CD8-positive, alpha-beta memory T cell (primary cell): Measurements from ENCODE around the gene FRMD4A. TPM values are rescaled to one million over a fixed set of nuclear protein-coding genes. Genes with fewer than 3 reads are reported as not detected.

Source experiments
- CTCF ChIA-PET: fragments of 350-600 bp; sonication (Branson Sonifier 250); formaldehyde crosslinking; loops from one replicate; lab custom pipeline; 2021; ENCODE audit warnings: antibody characterized with exemption; lab: Charles Lee
- POLR2A ChIA-PET: fragments of 350-600 bp; sonication (Branson Sonifier 250); formaldehyde crosslinking; loops from one replicate; lab custom pipeline; 2021; ENCODE audit warnings: antibody characterized with exemption; lab: Charles Lee
- DNase-seq, 5 donors: peaks; one replicate each; pipeline versions ENCODE4 v3.0.0 to v3.0.0-alpha.2; 2020 to 2022; ENCODE audit warnings: mixed read lengths in 1 of 5
- H3K27ac ChIP-seq: one replicate; pipeline ENCODE4 v1.7.0; 2013; ENCODE audit warnings: low read depth, mild to moderate bottlenecking, low read length, moderate library complexity
- H3K27me3 ChIP-seq: 2 replicates; pipeline ENCODE4 v1.7.0; 2013; ENCODE audit warnings: low read length, mild to moderate bottlenecking; ENCODE audit not compliant: insufficient read depth, poor library complexity, severe bottlenecking
- H3K36me3 ChIP-seq: 2 replicates; pipeline ENCODE4 v1.7.0; 2013; ENCODE audit warnings: mild to moderate bottlenecking, low read length, moderate library complexity; ENCODE audit not compliant: insufficient read depth
- H3K4me1 ChIP-seq: 2 replicates; pipeline ENCODE4 v1.7.0; 2013; ENCODE audit warnings: mild to moderate bottlenecking, low read length, moderate library complexity; ENCODE audit not compliant: insufficient read depth
- H3K4me3 ChIP-seq: 2 replicates; pipeline ENCODE4 v1.7.0; 2013; ENCODE audit warnings: mild to moderate bottlenecking, low read length
- H3K9me3 ChIP-seq: 2 replicates; pipeline ENCODE4 v1.7.0; 2013; ENCODE audit warnings: mild to moderate bottlenecking, low read length
- H3K27ac Mint-ChIP-seq, 8 donors: one replicate each; pipeline ENCODE4 v1.8.0; 2020 to 2021; ENCODE audit warnings: mixed read lengths in 8 of 8, mild to moderate bottlenecking in 6 of 8, inconsistent platforms in 3 of 8, moderate library complexity in 3 of 8
- H3K27me3 Mint-ChIP-seq, 2 donors: one replicate each; pipeline ENCODE4 v1.8.0; 2020 to 2021; ENCODE audit warnings: mixed read lengths in 2 of 2, mild to moderate bottlenecking in 1 of 2, moderate library complexity in 1 of 2
- H3K36me3 Mint-ChIP-seq, 3 donors: one replicate each; pipeline ENCODE4 v1.8.0; 2020 to 2021; ENCODE audit warnings: mixed read lengths in 3 of 3, inconsistent platforms in 1 of 3, mild to moderate bottlenecking in 1 of 3
- H3K4me1 Mint-ChIP-seq, 3 donors: one replicate each; pipeline ENCODE4 v1.8.0; 2020 to 2021; ENCODE audit warnings: mixed read lengths in 3 of 3, inconsistent platforms in 1 of 3, mild to moderate bottlenecking in 1 of 3
- H3K4me3 Mint-ChIP-seq, 7 donors: one replicate each; pipeline ENCODE4 v1.8.0; 2020 to 2021; ENCODE audit warnings: mixed read lengths in 7 of 7, mild to moderate bottlenecking in 6 of 7, moderate library complexity in 4 of 7, inconsistent platforms in 2 of 7
- H3K9me3 Mint-ChIP-seq, 5 donors: one replicate each; pipeline ENCODE4 v1.8.0; 2020 to 2022; ENCODE audit warnings: mixed read lengths in 5 of 5, mild to moderate bottlenecking in 3 of 5, moderate library complexity in 2 of 5, inconsistent platforms in 1 of 5
- polyA plus RNA-seq: library from polyadenylated mRNA; unstranded; fragments of 300-500 nt; fragmentation: Illumina TruSeq; gene quantifications from one replicate; pipeline ENCODE4 v1.2.3, GENCODE V29; 2021
- total RNA-seq, 2 experiments: library from RNA; stranded (reverse); gene quantifications; one replicate each; pipeline ENCODE4 v1.2.3, GENCODE V29; 2021

The FRMD4A gene
- total and polyA plus RNA-seq, 3 experiments from 2014 or later, result 0.21 to 2.7 (median 2.1) TPM

- peak overlapping the region in 1 of 8 donors; percentile 47 for H3K27ac Mint-ChIP-seq
- H3K4me1 ChIP-seq, result no peaks in the 10 kb centered on the region
- H3K27ac ChIP-seq, result no peak overlapping the region
- no peak overlapping the region for H3K4me3 ChIP-seq
- H3K36me3 Mint-ChIP-seq, result no peaks in the 10 kb centered on the region
- no peaks in the 10 kb centered on the region for H3K27me3 ChIP-seq
- H3K36me3 ChIP-seq, result no peaks in the 10 kb centered on the region
- H3K9me3 Mint-ChIP-seq, result no peaks in the 10 kb centered on the region
- no peaks in the 10 kb centered on the region for H3K4me1 Mint-ChIP-seq
- ChIA-PET CTCF (interaction anchor here (0.6 to 4.7 kb wide), 4 partner anchors 14 to 639 kb away, joined by 3 to 29 read pairs (median 6); no protein-coding TSS in a partner anchor), POLR2A (no interaction called here)
- peaks cover 37 to 57% of the 10 kb centered on the region in 2 donors for H3K27me3 Mint-ChIP-seq
- no peak overlapping the region for H3K4me3 Mint-ChIP-seq
- no peak for DNase-seq
- no peaks in the 10 kb centered on the region for H3K9me3 ChIP-seq
These were observed 132.6 kb downstream of the FRMD4A start for GRCh38 chr10:14198078-14198477.

DNA sequence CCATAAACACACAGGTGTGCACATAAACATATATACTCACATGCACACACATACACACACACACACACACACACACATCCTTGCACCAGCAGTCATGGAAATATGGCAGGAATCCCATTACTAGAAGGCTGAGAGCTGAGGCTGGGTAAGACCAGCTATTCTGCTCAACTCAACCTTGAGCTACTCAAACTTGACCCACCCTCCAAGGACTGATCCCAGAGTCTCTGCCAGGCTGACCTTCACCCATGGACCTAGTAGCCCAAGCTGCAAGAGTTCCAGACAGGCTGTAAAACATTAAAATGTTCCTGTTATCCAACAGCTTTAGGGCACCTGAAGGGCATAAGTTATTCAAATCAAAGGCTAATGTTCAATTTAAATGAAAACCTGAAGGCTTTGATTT lies 134.6 kb downstream of the FRMD4A start:
- H3K9me3 ChIP-seq, result no peaks in the 10 kb centered on the region
- no peak overlapping the region for H3K4me3 ChIP-seq
- ChIA-PET CTCF (interaction anchor here (1.2 to 4.7 kb wide), 4 partner anchors 12 to 913 kb away, joined by 3 to 29 read pairs (median 4); partner anchors contain the start of gene SUV39H2), POLR2A (no interaction called here)
- no peaks in the 10 kb centered on the region for H3K27me3 ChIP-seq
- no peak overlapping the region for H3K27ac Mint-ChIP-seq
- no peaks in the 10 kb centered on the region for H3K36me3 ChIP-seq
- H3K9me3 Mint-ChIP-seq, result no peaks in the 10 kb centered on the region
- no peak for DNase-seq
- H3K4me1 Mint-ChIP-seq, result no peaks in the 10 kb centered on the region
- no peaks in the 10 kb centered on the region for H3K36me3 Mint-ChIP-seq
- H3K27me3 Mint-ChIP-seq, result peaks cover 31 to 62% of the 10 kb centered on the region in 2 donors
- no peaks in the 10 kb centered on the region for H3K4me1 ChIP-seq
- no peak overlapping the region for H3K27ac ChIP-seq
- H3K4me3 Mint-ChIP-seq, result no peak overlapping the region

- no peak overlapping the region for H3K4me3 Mint-ChIP-seq
- no peak overlapping the region for H3K27ac Mint-ChIP-seq
- Histone ChIP-seq H3K36me3 (no peaks in the 10 kb centered on the region), H3K4me1 (no peaks in the 10 kb centered on the region), H3K4me3 (no peak overlapping the region), H3K9me3 (no peaks in the 10 kb centered on the region), H3K27me3 (no peaks in the 10 kb centered on the region), H3K27ac (no peak overlapping the region)
- peaks cover 31 to 61% of the 10 kb centered on the region in 2 donors for H3K27me3 Mint-ChIP-seq
- ChIA-PET POLR2A (no interaction called here), CTCF (interaction anchor here (1.2 to 4.7 kb wide), 3 partner anchors 11 to 914 kb away, joined by 3 to 29 read pairs (median 6); no protein-coding TSS in a partner anchor)
- no peaks in the 10 kb centered on the region for H3K4me1 Mint-ChIP-seq
- no peak for DNase-seq
- H3K36me3 Mint-ChIP-seq, result no peaks in the 10 kb centered on the region
- H3K9me3 Mint-ChIP-seq, result no peaks in the 10 kb centered on the region
These were observed 135.3 kb downstream of the FRMD4A start for GRCh38 chr10:14195433-14195832.

GRCh38 chr10:14192746-14193145 lies 138.0 kb downstream of the FRMD4A start:
- ChIA-PET CTCF (interaction anchor here (1.3 kb wide), 1 partner anchor 779 kb away, joined by 3 read pairs; no protein-coding TSS in a partner anchor), POLR2A (no interaction called here)
- H3K4me1 Mint-ChIP-seq, result no peaks in the 10 kb centered on the region
- peaks cover 22 to 50% of the 10 kb centered on the region in 2 donors for H3K27me3 Mint-ChIP-seq
- no peaks in the 10 kb centered on the region for H3K36me3 Mint-ChIP-seq
- Histone ChIP-seq H3K27ac (no peak overlapping the region), H3K27me3 (no peaks in the 10 kb centered on the region), H3K36me3 (no peaks in the 10 kb centered on the region), H3K4me1 (no peaks in the 10 kb centered on the region), H3K9me3 (no peaks in the 10 kb centered on the region), H3K4me3 (no peak overlapping the region)
- no peak overlapping the region for H3K27ac Mint-ChIP-seq
- no peaks in the 10 kb centered on the region for H3K9me3 Mint-ChIP-seq
- H3K4me3 Mint-ChIP-seq, result no peak overlapping the region
- DNase-seq, result no peak

- peaks cover 18 to 44% of the 10 kb centered on the region in 2 donors for H3K27me3 Mint-ChIP-seq
- H3K27ac ChIP-seq, result no peak overlapping the region
- no peaks in the 10 kb centered on the region for H3K4me1 ChIP-seq
- H3K4me3 ChIP-seq, result no peak overlapping the region
- POLR2A ChIA-PET, result no interaction called here
- no peaks in the 10 kb centered on the region for H3K9me3 Mint-ChIP-seq
- no peak overlapping the region for H3K27ac Mint-ChIP-seq
- no peaks in the 10 kb centered on the region for H3K4me1 Mint-ChIP-seq
- no peaks in the 10 kb centered on the region for H3K36me3 ChIP-seq
- no peaks in the 10 kb centered on the region for H3K27me3 ChIP-seq
- H3K4me3 Mint-ChIP-seq, result no peak overlapping the region
- no peak for DNase-seq
- H3K9me3 ChIP-seq, result no peaks in the 10 kb centered on the region
- H3K36me3 Mint-ChIP-seq, result no peaks in the 10 kb centered on the region
- CTCF ChIA-PET, result interaction anchor here (1.0 to 1.3 kb wide), 2 partner anchors 780 to 914 kb away, joined by 3 read pairs; no protein-coding TSS in a partner anchor
These were observed 138.9 kb downstream of the FRMD4A start for GRCh38 chr10:14191871-14192270.

GRCh38 chr10:14191407-14191806 lies 139.3 kb downstream of the FRMD4A start:
- Histone ChIP-seq H3K4me1 (no peaks in the 10 kb centered on the region), H3K36me3 (no peaks in the 10 kb centered on the region), H3K4me3 (no peak overlapping the region), H3K27me3 (no peaks in the 10 kb centered on the region), H3K9me3 (no peaks in the 10 kb centered on the region), H3K27ac (no peak overlapping the region)
- Mint-ChIP-seq H3K4me3 (no peak overlapping the region), H3K27ac (no peak overlapping the region), H3K9me3 (no peaks in the 10 kb centered on the region), H3K27me3 (peaks cover 14 to 40% of the 10 kb centered on the region in 2 donors), H3K36me3 (no peaks in the 10 kb centered on the region), H3K4me1 (peaks cover 1 to 2% (median 1%) of the 10 kb centered on the region in 3 donors)
- ChIA-PET CTCF (interaction anchor here (1.0 to 1.3 kb wide), 2 partner anchors 781 to 914 kb away, joined by 3 read pairs; no protein-coding TSS in a partner anchor), POLR2A (no interaction called here)
- DNase-seq, result no peak

GRCh38 chr10:14190702-14191101 lies 140.0 kb downstream of the FRMD4A start:
- Mint-ChIP-seq H3K27me3 (peaks cover 10 to 34% of the 10 kb centered on the region in 2 donors), H3K36me3 (no peaks in the 10 kb centered on the region), H3K4me3 (no peak overlapping the region), H3K9me3 (no peaks in the 10 kb centered on the region), H3K27ac (no peak overlapping the region), H3K4me1 (peaks cover 7 to 9% (median 8%) of the 10 kb centered on the region in 3 donors)
- CTCF ChIA-PET, result no interaction called here
- no peaks in the 10 kb centered on the region for H3K36me3 ChIP-seq
- no peaks in the 10 kb centered on the region for H3K27me3 ChIP-seq
- H3K4me3 ChIP-seq, result no peak overlapping the region
- POLR2A ChIA-PET, result no interaction called here
- no peaks in the 10 kb centered on the region for H3K9me3 ChIP-seq
- H3K4me1 ChIP-seq, result peaks cover 2% of the 10 kb centered on the region
- no peak overlapping the region for H3K27ac ChIP-seq
- DNase-seq, result no peak

GRCh38 chr10:14186245-14186644 lies 144.5 kb downstream of the FRMD4A start:
- Histone ChIP-seq H3K27me3 (no peaks in the 10 kb centered on the region), H3K9me3 (no peaks in the 10 kb centered on the region), H3K4me1 (peaks cover 13% of the 10 kb centered on the region), H3K4me3 (no peak overlapping the region), H3K27ac (no peak overlapping the region), H3K36me3 (no peaks in the 10 kb centered on the region)
- Mint-ChIP-seq H3K9me3 (no peaks in the 10 kb centered on the region), H3K36me3 (no peaks in the 10 kb centered on the region), H3K27ac (peak overlapping the region in 7 of 8 donors; percentile 3 to 92 (median 18)), H3K4me3 (peak overlapping the region in 2 of 7 donors; percentile 1 to 7), H3K27me3 (peaks cover 20% of the 10 kb centered on the region in 2 donors), H3K4me1 (peaks cover 20 to 23% (median 22%) of the 10 kb centered on the region in 3 donors)
- no peak for DNase-seq
- CTCF ChIA-PET, result interaction anchor here (5.8 kb wide), 1 partner anchor 11 kb away, joined by 29 read pairs; no protein-coding TSS in a partner anchor
- POLR2A ChIA-PET, result no interaction called here
